Suprapubic skin (tissue), 4 donors: Measurements from ENCODE around the gene TAC3.

Experiments
- CTCF ChIP-seq, 2 donors: fragments of 200-600 bp in 1 of 2; fragments of 450-650 bp in 1 of 2; sonication (generic) in 1 of 2; IDR thresholded peaks; one replicate each; pipeline ENCODE4 v1.5.1; 2016 to 2019; ENCODE audit warnings: antibody characterized with exemption in 2 of 2, mild to moderate bottlenecking in 1 of 2, moderate library complexity in 1 of 2
- EP300 ChIP-seq: sonication (generic); formaldehyde crosslinking; IDR thresholded peaks from one replicate; pipeline ENCODE4 v1.6.1; 2017; ENCODE audit warnings: antibody characterized with exemption
- POLR2A ChIP-seq, 2 donors: fragments of 450-650 bp; IDR thresholded peaks; one replicate each; pipeline ENCODE4 v1.6.1; 2017; ENCODE audit warnings: antibody characterized with exemption in 2 of 2, mild to moderate bottlenecking in 2 of 2, moderate library complexity in 2 of 2
- POLR2AphosphoS5 ChIP-seq, 3 donors: sonication (generic); formaldehyde crosslinking; IDR thresholded peaks; one replicate each; pipeline ENCODE4 v1.6.1; 2017; ENCODE audit warnings: antibody characterized with exemption in 3 of 3

- TF ChIP-seq CTCF (IDR thresholded peaks at IDR 0.05) (no peak), EP300 (no peak), POLR2A (IDR thresholded peaks at IDR 0.05) (no peak), POLR2AphosphoS5 (IDR thresholded peaks at IDR 0.05) (no peak)
Observed at GRCh38 chr12:57055824-57056223, 39.5 kb upstream of the TAC3 start.
